ENCODE results near the gene RNF26.

GRCh38 chr11:119376197-119376847 is 42.0 kb downstream of the RNF26 start:
- no peak for TF ChIP-seq POLR2A (IDR thresholded peaks at IDR 0.05)
- no peak for TF ChIP-seq CTCF (IDR thresholded peaks at IDR 0.05)
